HG03064 (cell line): ENCODE results near the gene PALS1.
A peak's percentile ranks its signal among the peaks of the same experiment; 100 is the strongest.

Experiments used
- ATAC-seq: cut with Tn5 transposase; IDR thresholded peaks from one replicate; pipeline ENCODE4 v1.9.1; 2021; ENCODE audit warnings: low read depth; ENCODE audit not compliant: unreplicated experiment

The PALS1 gene

DNA sequence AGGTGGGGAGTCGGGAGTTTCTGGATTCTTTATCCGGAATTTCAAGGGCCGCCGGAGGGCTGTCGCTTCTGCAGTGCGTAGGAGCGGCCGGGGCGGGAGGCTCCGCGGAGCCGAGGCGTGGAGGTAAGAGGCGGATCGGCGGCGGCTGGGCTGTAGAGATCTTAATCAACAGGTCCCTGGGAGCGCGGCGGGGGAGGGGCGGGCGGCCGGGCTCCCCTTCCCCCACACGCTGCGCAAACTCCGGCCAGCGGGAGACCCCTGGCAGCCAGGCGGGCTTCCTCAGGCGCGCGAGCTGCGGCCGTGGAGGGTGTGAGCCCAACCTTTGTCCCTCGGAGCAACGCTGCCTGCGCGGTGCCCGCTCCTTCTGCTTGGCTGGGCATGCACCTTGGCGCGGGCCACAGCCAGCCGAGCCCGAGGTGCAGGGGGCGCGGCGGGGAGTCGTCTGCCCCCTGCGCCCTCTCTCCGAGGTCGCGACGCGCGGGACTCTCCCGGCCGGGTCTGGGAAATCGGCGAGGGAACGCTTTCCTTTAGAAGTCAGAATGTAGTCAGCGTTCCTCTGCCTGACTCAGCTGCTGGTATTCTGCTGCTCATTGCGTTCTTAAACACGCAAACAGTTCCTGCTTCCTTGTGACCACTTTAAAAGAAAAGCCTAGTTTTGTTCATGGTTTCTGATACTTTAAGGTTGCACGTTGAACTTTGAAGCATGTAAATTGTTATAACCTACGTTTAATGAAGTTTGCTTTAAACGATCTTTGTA, at the start of gene PALS1:
PALS1 (plus strand) TSS at position 25 of the 757 bp plus-strand sequence. CDS start 37,736 bp downstream, outside the sequence.
- ATAC-seq: peak; percentile 41

DNA sequence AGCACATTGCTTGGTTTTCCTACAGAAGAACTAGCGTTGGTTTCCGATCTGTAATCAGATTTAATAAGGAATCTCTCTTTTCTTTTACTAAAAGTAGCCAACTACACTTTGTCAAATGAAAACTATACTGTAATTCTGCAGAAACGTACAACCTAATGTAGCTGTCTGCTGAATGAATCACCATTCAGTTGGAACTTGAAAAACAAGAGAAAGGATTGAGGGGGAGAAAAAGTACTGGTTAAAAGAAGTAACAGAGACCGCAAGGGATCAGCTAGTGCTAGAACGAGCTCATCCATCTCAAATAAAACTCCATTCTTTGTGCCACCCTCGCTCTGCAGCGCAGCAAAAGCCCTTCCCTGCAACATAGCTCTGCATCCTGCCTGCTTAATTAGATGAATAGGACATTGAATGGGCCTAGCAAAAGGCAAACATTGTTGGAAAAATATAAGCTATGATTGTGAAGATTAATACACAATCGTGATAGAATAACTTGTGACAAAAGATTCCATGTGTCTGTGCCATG, 49.4 kb upstream of the PALS1 start:
- no peak for ATAC-seq

- no peak for ATAC-seq
Observed at GRCh38 chr14:67192366-67192765, 48.9 kb upstream of the PALS1 start.

DNA sequence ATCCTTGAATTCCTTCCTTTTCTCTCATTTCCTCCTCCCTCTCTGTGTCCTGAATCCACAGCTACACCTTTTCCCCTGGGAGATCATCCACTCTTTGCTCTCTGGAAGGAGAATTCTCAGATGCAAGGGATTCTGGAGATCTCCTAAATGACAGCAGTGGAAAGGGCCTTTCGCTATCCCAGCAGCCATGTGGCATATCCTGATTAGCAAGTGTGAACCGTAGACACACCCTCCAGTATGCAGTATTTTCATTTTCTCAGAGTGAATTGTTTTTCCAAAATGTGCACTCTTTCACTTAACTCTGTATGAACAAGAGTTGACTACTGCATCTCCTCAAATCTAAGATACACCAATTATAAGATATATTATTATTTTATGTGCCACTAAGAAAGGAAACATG, 46.0 kb upstream of the PALS1 start:
- no peak for ATAC-seq

DNA sequence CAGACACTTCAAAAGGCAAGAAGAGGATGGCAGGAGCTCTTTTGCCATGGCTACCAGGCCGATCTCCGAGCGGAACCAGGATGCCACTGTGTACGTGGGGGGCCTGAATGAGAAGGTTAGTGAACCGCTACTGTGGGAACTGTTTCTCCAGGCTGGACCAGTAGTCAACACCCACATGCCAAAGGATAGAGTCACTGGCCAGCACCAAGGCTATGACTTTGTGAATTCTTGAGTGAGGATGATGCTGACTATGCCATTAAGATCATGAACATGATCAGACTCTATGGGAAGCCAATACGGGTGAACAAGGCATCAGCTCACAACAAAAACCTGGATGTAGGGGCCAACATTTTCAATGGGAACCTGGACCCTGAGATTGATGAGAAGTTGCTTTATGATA, 42.2 kb upstream of the PALS1 start:
- ATAC-seq: no peak

DNA sequence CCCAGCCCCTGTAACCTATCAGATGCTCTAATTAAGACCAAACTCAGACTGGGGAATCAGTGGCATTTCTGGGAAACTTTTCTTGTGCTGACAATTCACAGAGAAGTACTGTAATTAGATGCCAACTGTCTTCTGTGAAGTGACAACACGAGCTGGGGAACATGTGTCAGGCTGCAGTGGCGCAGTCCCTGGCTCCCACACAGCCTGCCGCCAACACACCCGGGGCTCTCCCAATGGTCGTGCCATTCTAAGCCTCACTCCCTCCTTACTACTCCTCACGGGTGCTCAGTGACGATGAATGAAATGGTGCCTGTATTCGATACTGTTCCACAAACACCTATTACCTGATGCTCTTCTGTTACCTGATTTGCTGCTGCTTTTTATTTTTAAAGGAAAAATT, 33.4 kb upstream of the PALS1 start:
- no peak for ATAC-seq

GRCh38 chr14:67218126-67218525, 23.1 kb upstream of the PALS1 start:
- no peak for ATAC-seq

DNA sequence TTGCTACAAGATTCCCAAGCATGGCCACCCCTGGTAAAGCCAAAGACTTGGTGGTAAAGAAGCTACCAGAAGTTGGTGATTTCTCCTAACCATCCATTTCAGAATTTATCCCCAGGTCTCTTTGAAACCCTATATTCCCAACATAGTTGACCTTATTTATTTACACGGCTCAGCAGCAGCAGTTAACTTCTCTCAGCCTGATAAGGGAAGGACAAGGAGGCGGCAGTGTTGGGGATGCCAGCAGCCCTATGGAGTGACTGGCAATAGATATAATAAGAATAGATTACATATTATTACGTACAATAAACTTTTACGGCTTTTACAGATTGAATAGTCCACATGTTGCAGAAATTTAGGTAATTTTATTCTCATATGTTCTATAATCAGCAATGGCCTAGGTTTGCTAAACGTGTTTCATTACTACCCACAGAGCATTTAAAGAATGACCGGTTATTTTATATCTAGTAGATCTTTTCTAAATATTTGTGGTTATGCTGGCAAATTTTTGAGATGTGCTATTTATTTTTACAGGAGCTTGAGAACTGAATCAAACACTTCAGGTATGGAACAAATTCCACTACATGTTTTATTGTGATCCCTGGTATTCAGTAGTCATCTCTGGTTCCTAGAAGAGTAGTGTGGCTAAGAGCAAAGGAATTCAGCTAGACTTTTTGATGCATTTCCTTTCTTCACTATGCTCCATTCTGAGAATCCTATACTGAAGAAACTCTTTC, 19.8 kb upstream of the PALS1 start:
- ATAC-seq: no peak

- no peak for ATAC-seq
Observed at GRCh38 chr14:67221982-67222328, 19.3 kb upstream of the PALS1 start.

DNA sequence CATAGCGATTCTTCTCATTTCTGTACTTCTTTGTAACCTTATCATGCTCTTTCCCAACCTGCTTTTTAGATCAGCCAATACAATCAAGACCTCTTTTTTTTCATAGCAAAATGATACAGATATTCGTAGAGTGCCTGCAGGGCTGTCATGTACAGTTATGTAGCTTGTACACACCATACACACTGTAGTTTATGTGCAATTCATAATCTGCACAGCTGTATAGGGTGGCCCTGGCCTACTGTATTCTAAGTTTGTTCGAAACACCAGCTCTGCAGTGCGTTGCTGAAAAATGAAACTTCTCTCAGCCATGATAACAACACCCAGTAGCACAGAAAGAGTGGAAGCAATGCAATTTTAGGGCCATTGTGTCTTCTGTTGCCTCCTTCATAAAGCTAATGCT, 15.7 kb upstream of the PALS1 start:
- no peak for ATAC-seq

DNA sequence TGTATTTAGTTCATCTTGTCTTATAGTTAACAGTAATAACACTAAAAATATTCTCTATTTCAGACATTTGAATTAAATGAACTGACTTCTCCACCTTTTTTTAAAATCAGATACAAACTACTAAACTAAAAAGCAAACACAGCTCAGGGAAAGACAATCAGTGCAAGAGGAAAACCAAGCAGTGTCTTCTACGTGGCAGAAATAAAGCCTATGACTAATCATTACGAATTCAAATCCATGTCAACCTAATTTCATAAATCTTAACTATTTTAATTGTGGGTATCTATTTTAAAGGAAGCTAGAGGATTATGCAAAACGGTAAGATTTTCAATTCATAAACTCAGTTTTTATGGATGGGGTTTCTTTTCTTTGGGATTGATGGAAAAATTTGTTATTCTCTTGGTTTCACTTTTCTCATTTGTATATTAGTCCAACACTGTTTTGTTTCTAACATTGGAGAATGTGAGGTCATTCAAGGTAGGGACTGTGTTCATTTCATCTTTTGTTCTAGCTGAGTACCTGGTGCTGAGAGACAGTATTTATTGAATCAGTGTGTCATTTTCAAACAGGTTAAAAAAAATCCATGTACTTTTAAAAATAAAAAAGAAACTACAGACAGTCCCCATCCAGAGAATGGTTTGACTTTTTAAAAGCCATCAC, 12.8 kb upstream of the PALS1 start:
- ATAC-seq: no peak

DNA sequence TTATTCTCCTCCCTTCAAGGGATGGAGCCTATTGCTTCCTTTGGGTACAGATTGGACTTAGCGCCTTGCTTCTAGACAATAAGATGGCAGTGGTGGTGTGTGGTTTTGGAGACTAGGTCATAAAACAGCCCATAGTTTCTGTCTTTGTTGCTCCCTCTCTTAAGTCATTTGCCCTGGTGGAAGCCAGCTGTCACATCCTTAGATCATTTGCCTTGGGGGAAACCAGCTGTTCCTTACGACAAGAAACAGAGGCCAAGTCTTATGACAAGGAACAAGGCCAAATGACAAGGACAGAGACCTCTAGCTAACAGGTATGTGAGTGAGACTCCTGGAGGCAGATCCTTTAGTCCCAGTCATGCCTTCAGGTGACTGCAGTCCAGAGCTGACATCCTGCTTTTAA, 9.2 kb upstream of the PALS1 start:
- no peak for ATAC-seq

DNA sequence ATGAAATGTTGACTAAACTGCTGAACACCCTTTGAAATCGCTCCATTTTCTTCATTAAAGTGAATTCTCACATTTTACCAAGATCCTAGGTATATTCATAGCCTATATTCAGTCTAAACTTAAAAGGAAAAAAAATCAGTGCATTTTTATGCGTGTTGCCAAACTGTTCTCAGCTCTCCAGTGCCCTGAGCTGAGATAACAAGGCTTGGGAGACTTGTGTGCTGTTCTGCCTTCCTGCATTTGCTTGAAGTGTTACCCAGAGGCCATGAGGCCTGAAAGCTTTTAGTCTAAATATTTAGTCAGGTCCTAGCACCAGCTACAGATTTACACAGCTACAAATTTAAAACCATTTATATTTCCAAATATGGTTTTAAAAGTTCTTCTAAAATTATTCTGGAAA, 8.6 kb upstream of the PALS1 start:
- ATAC-seq: no peak

DNA sequence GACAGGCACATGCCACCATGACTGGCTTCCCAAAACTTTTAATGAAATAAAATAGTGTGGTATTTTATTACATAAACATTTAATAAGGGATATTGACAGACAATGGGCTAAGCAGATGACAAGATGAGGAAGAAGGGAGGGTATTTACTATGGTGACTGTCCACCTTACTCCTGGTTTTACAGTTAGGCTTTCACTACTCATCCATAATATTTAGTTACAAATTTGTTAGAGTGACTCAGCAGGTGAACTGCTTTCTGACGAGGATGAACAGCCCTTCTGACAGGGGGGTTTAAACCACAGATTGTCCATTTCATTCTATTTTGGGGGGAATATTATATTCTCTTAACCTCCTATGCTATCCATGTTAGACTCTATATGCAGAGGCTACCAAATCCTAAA, 3.6 kb upstream of the PALS1 start:
- ATAC-seq: no peak

DNA sequence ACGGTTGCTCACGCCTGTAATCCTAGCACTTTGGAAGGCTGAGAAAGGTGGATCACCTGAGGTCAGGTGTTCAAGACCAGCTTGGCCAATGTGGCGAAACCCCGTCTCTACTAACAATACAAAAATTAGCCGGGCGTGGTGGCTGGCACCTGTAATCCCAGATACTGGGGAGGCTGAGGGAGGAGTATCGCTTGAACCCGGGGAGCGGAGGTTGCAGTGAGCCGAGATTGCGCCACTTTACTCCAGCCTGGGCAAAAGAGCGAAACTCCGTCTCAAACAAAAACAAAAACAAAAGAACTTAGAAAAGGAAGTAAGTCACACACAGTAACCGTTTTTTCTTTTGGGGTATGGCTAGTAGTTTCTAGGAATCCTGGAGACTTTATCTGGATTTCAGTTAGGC, 1.7 kb upstream of the PALS1 start:
- no peak for ATAC-seq

DNA sequence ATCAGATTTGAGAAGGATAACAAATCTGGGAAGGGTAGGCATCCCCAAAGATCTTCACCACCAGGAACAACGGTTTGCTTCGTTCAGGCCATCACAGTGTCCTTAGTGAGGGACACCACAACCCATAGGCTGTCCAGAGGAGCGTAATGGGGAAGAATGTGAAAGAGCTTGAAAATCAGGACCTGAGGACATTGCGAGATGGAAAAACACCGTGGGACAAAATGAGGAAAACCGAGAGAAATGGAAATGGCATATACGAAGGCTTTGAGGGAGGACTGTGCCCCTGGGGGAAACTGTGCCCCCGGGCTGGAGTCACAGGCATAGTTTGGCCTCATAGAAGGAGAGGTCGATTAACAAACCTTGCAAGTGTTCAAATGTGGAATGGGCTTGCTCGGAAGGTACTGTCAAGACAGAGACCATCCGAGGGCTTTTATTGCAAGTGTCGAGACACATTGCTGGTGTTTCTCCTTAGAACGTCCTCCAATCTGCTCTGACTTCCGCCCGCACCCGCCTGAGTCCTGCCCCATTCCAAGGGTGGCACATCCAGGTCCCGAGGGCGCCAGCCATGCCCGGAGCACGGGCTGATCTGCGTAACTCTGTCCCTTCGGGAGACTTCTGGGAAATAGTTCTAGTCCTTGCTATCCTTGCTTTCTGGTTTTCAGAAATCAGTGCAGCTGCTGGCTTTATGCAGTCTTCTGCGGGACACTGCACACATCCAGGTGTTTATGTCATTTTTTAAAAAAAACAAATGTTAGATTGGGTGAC, 885 bp upstream of the PALS1 start:
- peak; percentile 26 for ATAC-seq

- ATAC-seq: peak; percentile 90
Observed at GRCh38 chr14:67240978-67241410, 241 bp upstream of the PALS1 start.

- no peak for ATAC-seq
Observed at GRCh38 chr14:67242168-67242420, 859 bp downstream of the PALS1 start.

- no peak for ATAC-seq
Observed at GRCh38 chr14:67245104-67245503, 3.9 kb downstream of the PALS1 start.

- ATAC-seq: no peak
Observed at GRCh38 chr14:67251573-67252226, 10.5 kb downstream of the PALS1 start.
